H1 (cell line): ENCODE data around the gene GTPBP6. TPM values are rescaled to one million over a fixed set of nuclear protein-coding genes. Genes with fewer than 3 reads are reported as not detected.
A peak's percentile ranks its signal among the peaks of the same experiment; 100 is the strongest.

ENCODE experiments used
- CTCF ChIA-PET: fragments of 300-600 bp; sonication (Branson Sonifier 250); formaldehyde crosslinking; loops from one replicate; lab custom pipeline; 2021; ENCODE audit not compliant: partially characterized antibody; lab: Charles Lee
- POLR2A ChIA-PET: fragments of 300-600 bp; sonication (Branson Sonifier 250); formaldehyde crosslinking; loops from one replicate; lab custom pipeline; 2021; ENCODE audit warnings: inconsistent platforms; ENCODE audit not compliant: partially characterized antibody; lab: Charles Lee
- DNase-seq, 2 experiments: peaks; one replicate each; pipeline versions ENCODE4 v3.0.0 to v3.0.0-alpha.2; 2010 to 2022; ENCODE audit warnings: low spot score in 2 of 2, low read depth in 1 of 2, mixed read lengths in 1 of 2
- FAIRE-seq: peaks from 2 replicates; lab custom pipeline; 2011; peaks lifted over from hg19 to GRCh38; lab: Jason Lieb, UNC
- H2AFZ ChIP-seq: 2 replicates; pipeline ENCODE4 v1.8.1; 2012; ENCODE audit warnings: low read length, inconsistent platforms
- H2AK5ac ChIP-seq: 2 replicates; pipeline ENCODE4 v1.6.1; 2013; ENCODE audit warnings: low read depth, low read length
- H2BK120ac ChIP-seq: replicated peaks from 2 replicates; pipeline ENCODE3; 2013; ENCODE audit warnings: low read depth, low read length, inconsistent platforms
- H2BK12ac ChIP-seq: 2 replicates; pipeline ENCODE4 v1.6.1; 2013; ENCODE audit warnings: low read depth, low read length
- H2BK15ac ChIP-seq: 2 replicates; pipeline ENCODE4 v1.6.1; 2013; ENCODE audit warnings: low read length
- H2BK20ac ChIP-seq: 2 replicates; pipeline ENCODE4 v1.6.1; 2013; ENCODE audit warnings: low read length
- H2BK5ac ChIP-seq: 2 replicates; pipeline ENCODE4 v1.6.1; 2013; ENCODE audit warnings: low read depth, low read length
- H3K14ac ChIP-seq: 2 replicates; pipeline ENCODE4 v1.6.1; 2013; ENCODE audit warnings: inconsistent platforms; ENCODE audit not compliant: insufficient read length
- H3K18ac ChIP-seq: 2 replicates; pipeline ENCODE4 v1.6.1; 2013; ENCODE audit warnings: low read length; ENCODE audit errors: extremely low read depth
- H3K23ac ChIP-seq: 2 replicates; pipeline ENCODE4 v1.6.1; 2013; ENCODE audit warnings: inconsistent platforms; ENCODE audit not compliant: insufficient read length
- H3K23me2 ChIP-seq: 2 replicates; pipeline ENCODE4 v1.6.1; 2013; ENCODE audit warnings: low read depth, low read length
- H3K27ac ChIP-seq: 2 replicates; pipeline ENCODE4 v1.6.1; 2011; ENCODE audit warnings: low read depth, low read length, inconsistent platforms
- H3K27me3 ChIP-seq, 4 experiments: replicated peaks in 1 of 4; 1 replicate in 1 of 4; 2 replicates in 3 of 4; pipeline versions ENCODE4 v1.6.1 to v1.8.1; 2011 to 2013; ENCODE audit warnings: low read length in 3 of 4, mild to moderate bottlenecking in 3 of 4, inconsistent platforms in 2 of 4, mixed read lengths in 2 of 4, moderate library complexity in 1 of 4; ENCODE audit not compliant: control insufficient read depth in 3 of 4, insufficient read depth in 3 of 4; ENCODE audit errors: extremely low read depth in 1 of 4
- H3K36me3 ChIP-seq, 4 experiments: 2 replicates each; pipeline versions ENCODE4 v1.6.1 to v1.8.1; 2011 to 2013; ENCODE audit warnings: mild to moderate bottlenecking in 4 of 4, low read length in 3 of 4, moderate library complexity in 2 of 4, control low read depth in 1 of 4, inconsistent platforms in 1 of 4; ENCODE audit not compliant: insufficient read depth in 4 of 4, control insufficient read depth in 2 of 4
- H3K4ac ChIP-seq: replicated peaks from 2 replicates; pipeline ENCODE3; 2013; ENCODE audit warnings: low read length, low read depth, mixed read lengths, inconsistent platforms; ENCODE audit not compliant: insufficient read length
- H3K4me1 ChIP-seq, 4 experiments: replicated peaks in 1 of 4; 1 replicate in 1 of 4; 2 replicates in 3 of 4; pipeline versions ENCODE4 v1.6.1 to v1.8.1; 2011 to 2013; ENCODE audit warnings: low read length in 3 of 4, inconsistent platforms in 2 of 4, mixed read lengths in 1 of 4; ENCODE audit not compliant: insufficient read depth in 4 of 4, control insufficient read depth in 3 of 4
- H3K4me2 ChIP-seq, 2 experiments: 2 replicates each; pipeline versions ENCODE4 v1.6.1 to v1.8.1; 2011 to 2013; ENCODE audit warnings: low read depth in 2 of 2, low read length in 2 of 2, control low read depth in 1 of 2, inconsistent platforms in 1 of 2, mild to moderate bottlenecking in 1 of 2; ENCODE audit not compliant: insufficient read depth in 1 of 2
- H3K4me3 ChIP-seq, 4 experiments: fragments of 200-600, 300-600 bp in 1 of 4; sonication (generic), shearing (Covaris generic), sonication (Bioruptor Twin) in 1 of 4; 2 replicates each; pipeline versions ENCODE4 v1.5.1 to v1.8.1; 2011 to 2016; ENCODE audit warnings: low read length in 4 of 4, low read depth in 3 of 4, control low read depth in 2 of 4, inconsistent platforms in 2 of 4, mild to moderate bottlenecking in 2 of 4, mixed read lengths in 1 of 4, moderate library complexity in 1 of 4; ENCODE audit not compliant: insufficient read depth in 2 of 4; ENCODE audit errors: extremely low read depth in 1 of 4
- H3K56ac ChIP-seq: replicated peaks from 2 replicates; pipeline ENCODE3; 2013; ENCODE audit warnings: low read depth, mild to moderate bottlenecking, mixed read lengths, low read length, inconsistent platforms; ENCODE audit not compliant: insufficient read length
- H3K79me1 ChIP-seq: 2 replicates; pipeline ENCODE4 v1.6.1; 2013; ENCODE audit warnings: low read depth, low read length, control low read depth
- H3K79me2 ChIP-seq, 2 experiments: 2 replicates each; pipeline versions ENCODE4 v1.6.1 to v1.8.1; 2012 to 2013; ENCODE audit warnings: low read length in 2 of 2, mild to moderate bottlenecking in 2 of 2, inconsistent platforms in 1 of 2; ENCODE audit not compliant: insufficient read depth in 2 of 2, control insufficient read depth in 1 of 2
- H3K9ac ChIP-seq, 4 experiments: replicated peaks in 1 of 4; 1 replicate in 1 of 4; 2 replicates in 3 of 4; pipeline versions ENCODE4 v1.6.1 to v1.8.1; 2011 to 2013; ENCODE audit warnings: low read depth in 3 of 4, low read length in 3 of 4, control low read depth in 2 of 4, mild to moderate bottlenecking in 2 of 4, moderate library complexity in 2 of 4, inconsistent platforms in 1 of 4; ENCODE audit errors: extremely low read depth in 1 of 4
- H3K9me3 ChIP-seq, 2 experiments: 2 replicates each; pipeline versions ENCODE4 v1.6.1 to v1.8.1; 2012 to 2013; ENCODE audit warnings: mild to moderate bottlenecking in 2 of 2, moderate library complexity in 2 of 2, control low read depth in 1 of 2, inconsistent platforms in 1 of 2, low read depth in 1 of 2, low read length in 1 of 2, mixed read lengths in 1 of 2; ENCODE audit not compliant: insufficient read depth in 2 of 2
- H4K20me1 ChIP-seq, 2 experiments: replicated peaks in 1 of 2; 2 replicates each; pipeline versions ENCODE3 to v1.8.1; 2011 to 2013; ENCODE audit warnings: inconsistent platforms in 2 of 2, low read length in 2 of 2, mild to moderate bottlenecking in 1 of 2; ENCODE audit not compliant: insufficient read depth in 2 of 2, control insufficient read depth in 1 of 2
- H4K5ac ChIP-seq: 2 replicates; pipeline ENCODE4 v1.6.1; 2013; ENCODE audit warnings: low read length, low read depth, mixed read lengths, inconsistent platforms; ENCODE audit not compliant: insufficient read length
- H4K8ac ChIP-seq: 2 replicates; pipeline ENCODE4 v1.8.0; 2013; ENCODE audit warnings: mild to moderate bottlenecking, moderate library complexity, low read length, inconsistent platforms; ENCODE audit not compliant: insufficient read depth; ENCODE audit errors: extremely low read depth
- H4K91ac ChIP-seq: replicated peaks from 2 replicates; pipeline ENCODE3; 2013; ENCODE audit warnings: low read length, mixed read lengths, inconsistent platforms; ENCODE audit not compliant: insufficient read length
- BRCA1 ChIP-seq: IDR thresholded peaks from 2 replicates; pipeline ENCODE4 v1.6.1; 2012; ENCODE audit warnings: low read depth, low read length, improper control_type of control experiment
- GABPA ChIP-seq: IDR thresholded peaks from 2 replicates; pipeline ENCODE4 v1.6.1; 2011; ENCODE audit warnings: mild to moderate bottlenecking, low read length, moderate library complexity, borderline replicate concordance; ENCODE audit not compliant: insufficient read depth
- HDAC6 ChIP-seq: IDR thresholded peaks from one replicate; pipeline ENCODE4 v1.7.1; 2012; ENCODE audit warnings: low read depth, mild to moderate bottlenecking, inconsistent platforms, low read length, moderate library complexity
- KDM4A ChIP-seq: IDR thresholded peaks from one replicate; pipeline ENCODE4 v1.7.1; 2012; ENCODE audit warnings: low read depth, mild to moderate bottlenecking, moderate library complexity, low read length, inconsistent platforms; ENCODE audit not compliant: severe bottlenecking
- POLR2A ChIP-seq, 2 experiments: IDR thresholded peaks; 1 replicate in 1 of 2; 2 replicates in 1 of 2; pipeline ENCODE4 v1.6.1; 2011; ENCODE audit warnings: low read depth in 2 of 2, low read length in 2 of 2, mild to moderate bottlenecking in 2 of 2; ENCODE audit errors: control extremely low read depth in 1 of 2
- POLR2AphosphoS5 ChIP-seq: IDR thresholded peaks from 2 replicates; pipeline ENCODE4 v1.6.1; 2011; ENCODE audit warnings: low read depth, low read length
- SIN3A ChIP-seq, 2 experiments: IDR thresholded peaks in 1 of 2; conservative IDR thresholded peaks in 1 of 2; 2 replicates each; pipeline ENCODE4 v1.6.1; 2011 to 2012; ENCODE audit warnings: low read length in 2 of 2, improper control_type of control experiment in 1 of 2, low read depth in 1 of 2, mild to moderate bottlenecking in 1 of 2
- YY1 ChIP-seq: IDR thresholded peaks from 2 replicates; pipeline ENCODE4 v1.6.1; 2011; ENCODE audit warnings: low read depth, mild to moderate bottlenecking, low read length
- WGBS, 2 experiments: shearing (Covaris generic) in 1 of 2; methylation state at CpG; one replicate each; pipeline versions ENCODE4 v1.1.6 to v1.1.7; 2013 to 2015; ENCODE audit warnings: low lambda C conversion rate in 2 of 2, mixed read lengths in 2 of 2, inconsistent platforms in 1 of 2, low coverage in 1 of 2, missing lambda C conversion rate in 1 of 2; ENCODE audit not compliant: insufficient replicate concordance in 2 of 2, insufficient coverage in 1 of 2, insufficient read length in 1 of 2; ENCODE audit errors: extremely low coverage in 1 of 2, missing lambda C conversion rate in 1 of 2; 5-methylcytosine and 5-hydroxymethylcytosine counted together
- polyA plus RNA-seq, 7 experiments: library from polyadenylated mRNA; depleted of rRNA in 3 of 7; stranded (reverse) in 5 of 7; unstranded in 2 of 7; fragments of >200 nt in 5 of 7; fragments of 200-250 nt in 2 of 7; gene quantifications; 1 replicate in 5 of 7; 2 replicates in 1 of 7; 4 replicates in 1 of 7; pipeline versions ENCODE4 v1.2.1 to v1.2.3, GENCODE V29; 2011 to 2013; ENCODE audit warnings: missing spikeins in 2 of 7, mixed read lengths in 2 of 7
- total RNA-seq: library from RNA; stranded (reverse); fragmentation: NEBNext Ultra II Directional; extraction: Animal tissue kit (Norgen Biotek cat#: 25700); gene quantifications from 2 replicates; pipeline ENCODE4 v1.2.1, GENCODE V29; 2021
- TF ChIP-seq, protein P1 (sequence below): IDR thresholded peaks from 2 replicates; pipeline ENCODE4 v1.6.1; 2012; ENCODE audit warnings: inconsistent platforms
- TF ChIP-seq, protein P2 (sequence below): IDR thresholded peaks from 2 replicates; pipeline ENCODE4 v1.6.1; 2012; ENCODE audit warnings: inconsistent platforms

Gene GTPBP6
- total and polyA plus RNA-seq, 2 of the 8 experiments (the other 6 are each of a cell fraction or from before 2014, with no cell fraction given): 33.9 to 57.1 TPM

DNA sequence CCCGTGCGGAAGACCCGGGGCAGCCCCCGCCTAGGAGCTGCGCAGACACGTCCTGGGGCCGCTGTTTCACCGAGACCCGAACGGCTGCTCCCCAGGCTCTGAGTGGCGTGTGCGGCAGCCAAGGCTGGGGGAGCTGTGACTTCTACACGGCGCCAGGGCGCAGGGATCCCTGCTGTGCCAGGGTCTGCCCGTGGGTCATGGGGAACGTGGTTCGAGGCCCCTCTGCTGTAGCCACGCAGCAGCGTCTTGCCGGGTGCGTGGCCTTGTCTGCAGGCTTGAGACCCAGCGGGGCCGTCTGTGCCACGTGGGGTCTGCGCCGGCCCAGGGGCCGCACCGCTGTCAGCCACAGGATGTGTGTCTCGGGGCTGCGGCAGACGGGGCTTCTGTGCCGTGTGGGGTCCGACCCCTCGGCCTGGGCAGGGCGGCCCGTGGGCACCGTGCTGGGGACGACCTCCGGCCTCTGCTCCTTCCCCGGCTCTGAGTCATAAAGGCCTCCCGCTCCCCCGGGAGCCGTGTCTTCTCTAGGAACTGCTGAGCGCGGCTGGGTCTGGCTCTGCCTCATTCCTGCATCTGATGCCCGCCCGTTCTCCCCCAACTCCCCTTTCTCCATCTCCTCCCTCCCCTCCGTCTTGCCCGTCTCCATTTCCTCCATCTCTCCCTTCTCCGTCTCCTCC, 12.7 kb upstream of the GTPBP6 start:
- Histone ChIP-seq H3K23me2 (no peaks in the 10 kb centered on the region), H4K5ac (peak overlapping the region; percentile 29), H2AFZ (no peak overlapping the region; the same call in 1 of the 2 replicates), H2AK5ac (no peak overlapping the region), H3K18ac (peak overlapping the region; percentile 24; the same call in 1 of the 2 replicates), H3K9me3 (no peaks in the 10 kb centered on the region), H2BK120ac (no peak overlapping the region), H4K8ac (peak overlapping the region; percentile 71), H3K23ac (no peak overlapping the region), H3K36me3 (peaks cover 0 to 20% (median 1%) of the 10 kb centered on the region in 4 experiments; a peak in 4 of 8 replicates), H3K79me1 (no peaks in the 10 kb centered on the region), H3K79me2 (no peaks in the 10 kb centered on the region), H3K56ac (no peak overlapping the region), H2BK5ac (no peak overlapping the region; the same call in 1 of the 2 replicates), H3K27ac (no peak overlapping the region), H4K20me1 (peaks cover 0 to 13% of the 10 kb centered on the region in 2 experiments), H2BK15ac (peak overlapping the region; percentile 88; the same call in 1 of the 2 replicates), H2BK12ac (0 out of 2 replicates have a peak overlapping the region, but pooled peaks have one; percentile 43), H3K4me1 (peaks cover 0 to 5% (median 2%) of the 10 kb centered on the region in 4 experiments; a peak in 3 of 7 replicates), H3K4ac (no peak overlapping the region), H2BK20ac (no peak overlapping the region), H3K14ac (peak overlapping the region; percentile 96), H4K91ac (peak overlapping the region; percentile 74), H3K27me3 (peaks cover 0 to 2% (median 0%) of the 10 kb centered on the region in 4 experiments; a peak in 1 of 7 replicates), H3K9ac (peak overlapping the region in 2 of 4 experiments; percentile 28 to 34; a peak in 3 of 7 replicates), H3K4me3 (peak overlapping the region in 3 of 4 experiments; percentile 38 to 55 (median 47); a peak in 6 of 8 replicates), H3K4me2 (peak overlapping the region; percentile 46 to 96)
- FAIRE-seq (no peak), DNase-seq (peak in 1 of 2 experiments; percentile 72)
- POLR2A ChIA-PET: no interaction called here
- 7% methylated on average over 38 of the region's 51 CpGs; no CpG with 5 or more reads in 1 of the 2 experiments for WGBS, 2 experiments
- CTCF ChIA-PET: no interaction called here
- TF ChIP-seq POLR2A (IDR thresholded peaks at IDR 0.05; ENCODE audit: control extremely low read depth in 1 of 2, low read depth in 2 of 2, low read length in 2 of 2) (peak in 1 of 2 experiments; percentile 71; a peak in 2 of 3 replicates), KDM4A (peak; percentile 54), BRCA1 (no peak), YY1 (no peak), HDAC6 (no peak), POLR2AphosphoS5 (peak; percentile 12), SIN3A (conservative IDR thresholded peaks at IDR 0.05 in 1 of 2, IDR thresholded peaks at IDR 0.05 in 1 of 2; ENCODE audit: low read depth in 1 of 2, low read length in 2 of 2) (no peak), GABPA (peak; percentile 65; the same call in 1 of the 2 replicates)
- TF ChIP-seq, protein P1, sequence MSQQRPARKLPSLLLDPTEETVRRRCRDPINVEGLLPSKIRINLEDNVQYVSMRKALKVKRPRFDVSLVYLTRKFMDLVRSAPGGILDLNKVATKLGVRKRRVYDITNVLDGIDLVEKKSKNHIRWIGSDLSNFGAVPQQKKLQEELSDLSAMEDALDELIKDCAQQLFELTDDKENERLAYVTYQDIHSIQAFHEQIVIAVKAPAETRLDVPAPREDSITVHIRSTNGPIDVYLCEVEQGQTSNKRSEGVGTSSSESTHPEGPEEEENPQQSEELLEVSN: peak; percentile 18; the same call in 1 of the 2 replicates
- TF ChIP-seq, protein P2, sequence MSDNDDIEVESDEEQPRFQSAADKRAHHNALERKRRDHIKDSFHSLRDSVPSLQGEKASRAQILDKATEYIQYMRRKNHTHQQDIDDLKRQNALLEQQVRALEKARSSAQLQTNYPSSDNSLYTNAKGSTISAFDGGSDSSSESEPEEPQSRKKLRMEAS: peak; percentile 81
